Stomach (tissue), 9 donors: ENCODE measurements around the gene ITGA5. TPM values are rescaled to one million over a fixed set of nuclear protein-coding genes. Genes with fewer than 3 reads are reported as not detected.

Experiments
- DNase-seq, 2 donors: peaks; one replicate each; pipeline versions ENCODE4 v3.0.0 to v3.0.0-alpha.2; 2013 to 2019
- H3K27ac ChIP-seq, 5 donors: fragments of 200-600 bp in 4 of 5; sonication (generic) in 4 of 5; one replicate each; pipeline ENCODE4 v1.5.1; 2013 to 2019; ENCODE audit warnings: mild to moderate bottlenecking in 1 of 5, moderate library complexity in 1 of 5
- H3K27me3 ChIP-seq, 3 donors: fragments of 200-600 bp; sonication (generic); one replicate each; pipeline ENCODE4 v1.5.1; 2017 to 2019; ENCODE audit warnings: mixed run types in 1 of 3
- H3K36me3 ChIP-seq, 4 donors: fragments of 200-600 bp; sonication (generic); 1 replicate in 3 of 4; 2 replicates in 1 of 4; pipeline ENCODE4 v1.5.1; 2016 to 2019
- H3K4me1 ChIP-seq, 4 donors: fragments of 200-600 bp; sonication (generic); one replicate each; pipeline ENCODE4 v1.5.1; 2016 to 2019
- H3K4me3 ChIP-seq, 4 donors: fragments of 200-600 bp; sonication (generic) in 3 of 4; one replicate each; pipeline ENCODE4 v1.5.1; 2016 to 2019; ENCODE audit warnings: mild to moderate bottlenecking in 1 of 4
- H3K9me3 ChIP-seq, 4 donors: fragments of 200-600 bp; sonication (generic); one replicate each; pipeline ENCODE4 v1.5.1; 2016 to 2019
- CTCF ChIP-seq, 7 experiments: fragments of 450-650 bp in 4 of 7; fragments of 200-600 bp in 3 of 7; sonication (generic) in 3 of 7; IDR thresholded peaks; one replicate each; pipeline ENCODE4 v1.5.1; 2016 to 2019; ENCODE audit warnings: antibody characterized with exemption in 7 of 7, control low read depth in 2 of 7, mild to moderate bottlenecking in 1 of 7
- EP300 ChIP-seq: sonication (generic); formaldehyde crosslinking; IDR thresholded peaks from one replicate; pipeline ENCODE4 v1.6.1; 2017; ENCODE audit warnings: antibody characterized with exemption
- POLR2A ChIP-seq, 4 donors: fragments of 450-650 bp; IDR thresholded peaks; one replicate each; pipeline ENCODE4 v1.6.1; 2016; ENCODE audit warnings: antibody characterized with exemption in 4 of 4, control low read depth in 2 of 4, mild to moderate bottlenecking in 1 of 4, moderate library complexity in 1 of 4
- POLR2AphosphoS5 ChIP-seq, 3 donors: sonication (generic); formaldehyde crosslinking; IDR thresholded peaks; one replicate each; pipeline ENCODE4 v1.6.1; 2016; ENCODE audit warnings: antibody characterized with exemption in 3 of 3
- WGBS, 5 donors: extraction: QIAGEN DNeasy Blood & Tissue Kit in 3 of 5; methylation state at CpG; one replicate each; pipeline versions ENCODE4 v1.1.5 to v1.1.7; 2013 to 2018; 5-methylcytosine and 5-hydroxymethylcytosine counted together
- intact Hi-C: fragments of 100-400 bp; cut with DNase I; formaldehyde crosslinking; loops from one replicate; pipeline ENCODE4 v1.15.1; 2023; ENCODE audit warnings: low total_unique reads
- polyA plus RNA-seq, 3 donors: library from polyadenylated mRNA; stranded (reverse); fragments of 200-250 nt; gene quantifications; one replicate each; pipeline ENCODE4 v1.2.3, GENCODE V29; 2013
- total RNA-seq, 5 donors: library from RNA; depleted of rRNA; stranded (reverse); fragments of >200 nt; gene quantifications; one replicate each; pipeline versions ENCODE4 v1.1.0 to v1.2.3, GENCODE V29; 2014 to 2016
- donor health status: healthy with polysubstance abuse.
- donor health status: Bipolar disorder and iron deficiency.
- donor health status: healthy.

Gene ITGA5
- total and polyA plus RNA-seq, 8 donors = 29.3 to 182 (median 85.0) TPM

- TF ChIP-seq POLR2AphosphoS5 (IDR thresholded peaks at IDR 0.05) (peak in 2 of 3 donors; percentile 20 to 46), CTCF (IDR thresholded peaks at IDR 0.05) (no peak)
- no peaks in the 10 kb centered on the region for H3K36me3 ChIP-seq
- H3K9me3 ChIP-seq = no peaks in the 10 kb centered on the region
- intact Hi-C loops = no loop called here
- DNase-seq = no peak
- no peaks in the 10 kb centered on the region for H3K4me1 ChIP-seq
- H3K4me3 ChIP-seq = no peak overlapping the region
- peaks cover 0 to 20% (median 0%) of the 10 kb centered on the region in 3 donors for H3K27me3 ChIP-seq
- 52 to 64% (median 58%) methylated on average over 2 of the region's 2 CpGs for WGBS, 5 donors
- no peak overlapping the region for H3K27ac ChIP-seq
These were observed 44.0 kb upstream of the ITGA5 start for GRCh38 chr12:54463034-54463433.

GRCh38 chr12:54460317-54460923, 41.4 kb upstream of the ITGA5 start:
- Histone ChIP-seq H3K4me3 (no peak overlapping the region), H3K27me3 (peaks cover 0 to 20% (median 0%) of the 10 kb centered on the region in 3 donors), H3K36me3 (no peaks in the 10 kb centered on the region), H3K9me3 (no peaks in the 10 kb centered on the region), H3K4me1 (no peaks in the 10 kb centered on the region), H3K27ac (no peak overlapping the region)
- no peak for TF ChIP-seq POLR2A (IDR thresholded peaks at IDR 0.05)
- TF ChIP-seq CTCF (IDR thresholded peaks at IDR 0.05) = no peak
- no peak for TF ChIP-seq EP300
- intact Hi-C loops = no loop called here
- WGBS, 5 donors = 72 to 76% (median 75%) methylated on average over 9 of the region's 9 CpGs
- DNase-seq = no peak

- intact Hi-C loops = no loop called here
- Histone ChIP-seq H3K9me3 (no peaks in the 10 kb centered on the region), H3K4me1 (no peaks in the 10 kb centered on the region), H3K36me3 (no peaks in the 10 kb centered on the region), H3K4me3 (no peak overlapping the region), H3K27me3 (peaks cover 0 to 20% (median 0%) of the 10 kb centered on the region in 3 donors), H3K27ac (no peak overlapping the region)
- no peak for DNase-seq
- WGBS, 5 donors = 45 to 69% (median 55%) methylated on average over 2 to 3 of the region's 3 CpGs
- no peak for TF ChIP-seq POLR2A (IDR thresholded peaks at IDR 0.05)
- TF ChIP-seq EP300 = no peak
- no peak for TF ChIP-seq CTCF (IDR thresholded peaks at IDR 0.05)
- no peak for TF ChIP-seq POLR2AphosphoS5 (IDR thresholded peaks at IDR 0.05)
These were observed 40.3 kb upstream of the ITGA5 start for GRCh38 chr12:54459355-54459754.

DNA sequence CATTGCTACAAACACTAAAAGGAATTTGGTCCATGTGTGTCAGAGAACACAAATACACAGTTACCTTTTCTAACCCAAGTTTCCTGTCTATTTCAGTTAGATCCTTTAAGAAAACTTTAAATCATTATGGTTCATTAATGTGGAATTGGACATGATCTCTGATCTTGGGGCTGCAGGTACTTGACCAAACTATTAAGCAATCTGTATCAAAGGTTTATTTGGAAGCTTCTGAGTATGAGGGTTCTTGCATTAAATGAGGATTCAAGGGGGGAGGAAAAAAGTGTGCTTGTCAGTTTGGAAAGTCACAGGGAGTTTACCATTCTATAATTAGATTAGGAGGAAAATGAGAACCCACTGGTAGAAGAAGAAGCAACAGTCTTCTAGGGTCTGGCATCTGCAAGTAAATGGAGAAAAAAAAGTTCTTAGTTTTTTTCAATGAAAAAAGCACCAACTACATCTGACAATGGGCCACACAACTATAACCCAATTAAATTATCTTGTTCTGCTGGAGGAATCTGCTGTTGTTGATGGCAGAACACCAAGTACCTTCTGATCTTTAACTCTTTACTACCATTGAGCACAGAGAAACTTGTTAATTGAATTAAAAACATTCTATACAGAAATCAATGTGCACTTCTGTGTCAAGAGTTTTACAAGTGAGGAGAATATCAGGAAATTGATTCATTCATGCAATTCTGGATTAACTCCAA, 36.8 kb upstream of the ITGA5 start:
- Histone ChIP-seq H3K9me3 (no peaks in the 10 kb centered on the region), H3K27ac (no peak overlapping the region), H3K27me3 (peaks cover 0 to 1% (median 0%) of the 10 kb centered on the region in 3 donors), H3K4me1 (no peaks in the 10 kb centered on the region), H3K4me3 (no peak overlapping the region), H3K36me3 (no peaks in the 10 kb centered on the region)
- intact Hi-C loops = no loop called here
- TF ChIP-seq EP300 (no peak), CTCF (IDR thresholded peaks at IDR 0.05) (no peak), POLR2A (IDR thresholded peaks at IDR 0.05) (no peak), POLR2AphosphoS5 (IDR thresholded peaks at IDR 0.05) (no peak)
- no peak for DNase-seq
